GM13977 (cell line): ENCODE data around the gene ESPN.

Experiments
- DNase-seq: peaks from one replicate; pipeline ENCODE4 v3.0.0; 2012; ENCODE audit warnings: low spot score
- CTCF ChIP-seq: IDR thresholded peaks from 2 replicates; pipeline ENCODE4 v1.5.1; 2012; ENCODE audit warnings: mild to moderate bottlenecking, control low read depth; ENCODE audit not compliant: insufficient read depth; ENCODE audit errors: extremely low read depth, missing control alignments
- in situ Hi-C: fragments of 300-500 bp; cut with MboI; formaldehyde crosslinking; loops from one replicate; pipeline ENCODE4 v1.12.0; 2022; ENCODE audit warnings: low sequenced_read_pairs, low pct_unique_long_range_greater_than_20kb, mixed read lengths, inconsistent platforms; ENCODE audit not compliant: unreplicated experiment

Gene ESPN

GRCh38 chr1:6468729-6469461, 44.3 kb downstream of the ESPN start:
- TF ChIP-seq CTCF, result no peak
- DNase-seq, result no peak
- in situ Hi-C loops, result no loop called here

GRCh38 chr1:6470132-6471085, 45.8 kb downstream of the ESPN start:
- in situ Hi-C loops, result no loop called here
- TF ChIP-seq CTCF, result no peak
- DNase-seq, result no peak

- TF ChIP-seq CTCF, result no peak
- no peak for DNase-seq
- in situ Hi-C loops, result no loop called here
Observed at GRCh38 chr1:6471086-6471969, 46.8 kb downstream of the ESPN start.

GRCh38 chr1:6471970-6472368, 47.4 kb downstream of the ESPN start:
- no peak for TF ChIP-seq CTCF
- in situ Hi-C loops, result no loop called here
- no peak for DNase-seq

GRCh38 chr1:6472391-6472790, 47.8 kb downstream of the ESPN start:
- no peak for DNase-seq
- in situ Hi-C loops, result no loop called here
- TF ChIP-seq CTCF, result peak; percentile 42

GRCh38 chr1:6473156-6473555, 48.6 kb downstream of the ESPN start:
- TF ChIP-seq CTCF, result no peak
- in situ Hi-C loops, result no loop called here
- no peak for DNase-seq
